Measurements from ENCODE around the gene SMTNL1.

DNA sequence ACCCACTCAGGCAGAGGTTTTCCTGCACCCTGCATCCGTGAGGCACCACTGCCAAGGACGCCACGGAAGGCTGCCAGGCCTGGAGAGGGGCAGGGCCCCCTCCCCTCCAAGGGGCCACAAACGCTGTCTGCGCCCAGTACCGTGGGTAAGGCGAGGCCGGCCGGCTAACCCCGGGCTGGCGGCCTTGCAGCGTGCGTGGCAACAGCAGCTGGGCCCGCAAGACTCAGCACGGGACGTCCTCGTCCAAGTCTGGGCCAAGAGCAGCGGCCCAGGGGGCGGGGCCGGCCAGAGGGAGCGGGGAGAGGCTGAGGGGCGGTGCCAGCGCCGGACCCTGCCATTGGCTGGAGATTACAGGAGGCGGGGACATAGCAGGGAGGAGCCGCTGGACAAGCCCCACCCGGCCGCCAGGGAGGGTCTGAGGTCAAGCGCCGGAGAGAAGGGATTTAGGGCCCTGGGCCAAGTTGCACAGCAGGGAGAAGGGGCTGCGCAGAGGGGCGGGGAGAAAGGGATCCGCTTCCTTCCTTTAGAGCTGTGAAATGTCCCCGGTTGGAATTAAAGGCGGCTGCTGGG, 37.9 kb upstream of the SMTNL1 start:
- TF ChIP-seq, protein P1, sequence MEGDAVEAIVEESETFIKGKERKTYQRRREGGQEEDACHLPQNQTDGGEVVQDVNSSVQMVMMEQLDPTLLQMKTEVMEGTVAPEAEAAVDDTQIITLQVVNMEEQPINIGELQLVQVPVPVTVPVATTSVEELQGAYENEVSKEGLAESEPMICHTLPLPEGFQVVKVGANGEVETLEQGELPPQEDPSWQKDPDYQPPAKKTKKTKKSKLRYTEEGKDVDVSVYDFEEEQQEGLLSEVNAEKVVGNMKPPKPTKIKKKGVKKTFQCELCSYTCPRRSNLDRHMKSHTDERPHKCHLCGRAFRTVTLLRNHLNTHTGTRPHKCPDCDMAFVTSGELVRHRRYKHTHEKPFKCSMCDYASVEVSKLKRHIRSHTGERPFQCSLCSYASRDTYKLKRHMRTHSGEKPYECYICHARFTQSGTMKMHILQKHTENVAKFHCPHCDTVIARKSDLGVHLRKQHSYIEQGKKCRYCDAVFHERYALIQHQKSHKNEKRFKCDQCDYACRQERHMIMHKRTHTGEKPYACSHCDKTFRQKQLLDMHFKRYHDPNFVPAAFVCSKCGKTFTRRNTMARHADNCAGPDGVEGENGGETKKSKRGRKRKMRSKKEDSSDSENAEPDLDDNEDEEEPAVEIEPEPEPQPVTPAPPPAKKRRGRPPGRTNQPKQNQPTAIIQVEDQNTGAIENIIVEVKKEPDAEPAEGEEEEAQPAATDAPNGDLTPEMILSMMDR (IDR thresholded peaks at IDR 0.05), result peak in 2 of 6 experiments; percentile 13 to 14
- no peak for TF ChIP-seq POLR2A (IDR thresholded peaks at IDR 0.05)

All from esophagus squamous epithelium (tissue), 4 donors.